Psoas muscle (tissue), 8 donors: ENCODE results near the gene GRIK5. TPM values are rescaled to one million over a fixed set of nuclear protein-coding genes. Genes with fewer than 3 reads are reported as not detected.

ENCODE experiments used
- ATAC-seq, 4 donors: fragments of 200-7000 bp; cut with Tn5 transposase; one replicate each; pipeline ENCODE4 v1.9.1; 2020; ENCODE audit warnings: moderate library complexity in 3 of 4, mild to moderate bottlenecking in 2 of 4
- DNase-seq, 2 donors: peaks; one replicate each; pipeline ENCODE4 v3.0.0-alpha.2; 2020
- H3K27ac ChIP-seq: fragments of 200-600 bp; one replicate; pipeline ENCODE4 v1.8.0; 2022
- H3K27me3 ChIP-seq, 3 donors: fragments of 200-600 bp in 1 of 3; one replicate each; pipeline versions ENCODE4 v1.6.1 to v1.8.0; 2013 to 2022; ENCODE audit warnings: low read length in 2 of 3, mild to moderate bottlenecking in 2 of 3, moderate library complexity in 1 of 3; ENCODE audit not compliant: insufficient read depth in 3 of 3
- H3K36me3 ChIP-seq, 2 donors: fragments of 200-600 bp in 1 of 2; one replicate each; pipeline versions ENCODE4 v1.6.1 to v1.8.0; 2013 to 2022; ENCODE audit warnings: low read depth in 1 of 2, mild to moderate bottlenecking in 1 of 2, moderate library complexity in 1 of 2; ENCODE audit not compliant: insufficient read depth in 1 of 2
- H3K4me1 ChIP-seq: fragments of 200-600 bp; one replicate; pipeline ENCODE4 v1.8.0; 2022
- H3K4me3 ChIP-seq: fragments of 200-600 bp; one replicate; pipeline ENCODE4 v1.8.0; 2022; ENCODE audit warnings: mild to moderate bottlenecking
- H3K9me3 ChIP-seq: fragments of 200-600 bp; one replicate; pipeline ENCODE4 v1.8.0; 2022
- CTCF ChIP-seq: fragments of 200-600 bp; IDR thresholded peaks from one replicate; pipeline ENCODE4 v1.8.0; 2022; ENCODE audit warnings: antibody characterized with exemption
- WGBS, 3 donors: extraction: QIAGEN DNeasy Blood & Tissue Kit; methylation state at CpG; one replicate each; pipeline versions ENCODE4 v1.1.6 to v1.1.7; 2013; 5-methylcytosine and 5-hydroxymethylcytosine counted together
- intact Hi-C, 2 donors: fragments of 100-400 bp; cut with DNase I; formaldehyde crosslinking; loops; one replicate each; pipeline versions ENCODE4 v1.11.0 to v1.14.2; 2022
- polyA plus RNA-seq, 3 donors: library from polyadenylated mRNA; stranded (reverse); fragments of 200-250 nt; gene quantifications; one replicate each; pipeline ENCODE4 v1.2.3, GENCODE V29; 2013
- total RNA-seq, 4 donors: library from RNA; stranded (reverse); fragmentation: NEBNext Ultra II Directional in 2 of 4; extraction: Animal tissue kit (Norgen Biotek cat#: 25700) in 2 of 4; gene quantifications; one replicate each; pipeline versions ENCODE4 v1.2.1 to v1.2.4, GENCODE V29; 2021 to 2023
- donor health status: healthy with polysubstance abuse.
- donor health status: DM: no; HTN: no; CAD: no; lungs with moderate emphysema.
- donor health status: Bipolar disorder and iron deficiency.
- donor health status: healthy.
- donor health status: DM: yes; HTN: yes; CAD: no.
- donor health status: DM: no; HTN: no; CAD: no.
- donor health status: DM: no; HTN: no; CAD: no.
- donor health status: DM: yes; HTN: yes; CAD: no.

GRIK5 gene
- total and polyA plus RNA-seq, 7 donors: 0.26 to 0.88 (median 0.45) TPM

DNA sequence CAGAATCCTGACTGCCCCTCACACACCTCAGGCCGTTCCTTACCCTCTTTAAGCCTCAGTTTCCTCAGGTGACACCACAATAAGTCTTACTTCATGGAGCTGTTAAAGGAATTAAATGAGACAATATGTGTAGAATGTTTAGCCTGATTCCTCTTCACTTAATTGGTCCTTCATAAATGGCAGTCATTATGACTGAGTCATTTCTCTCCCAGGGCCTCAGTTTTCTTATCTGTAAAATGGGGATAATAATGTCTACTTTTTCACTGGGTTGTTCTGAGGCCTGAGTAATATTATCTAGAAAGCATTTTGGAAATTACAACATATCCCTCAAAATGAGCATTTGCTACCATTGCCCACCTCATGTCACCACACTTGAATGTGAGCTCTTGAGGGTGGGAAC lies 40.7 kb upstream of the GRIK5 start:
- Histone ChIP-seq H3K27ac (no peak overlapping the region), H3K4me1 (no peaks in the 10 kb centered on the region), H3K27me3 (peaks cover 0 to 9% (median 2%) of the 10 kb centered on the region in 3 donors), H3K4me3 (no peak overlapping the region), H3K9me3 (no peaks in the 10 kb centered on the region), H3K36me3 (no peaks in the 10 kb centered on the region)
- 56 to 61% (median 59%) methylated on average over 1 of the region's 1 CpG for WGBS, 3 donors
- DNase-seq: no peak
- no peak for TF ChIP-seq CTCF
- intact Hi-C loops: no loop called here
- ATAC-seq: no peak

DNA sequence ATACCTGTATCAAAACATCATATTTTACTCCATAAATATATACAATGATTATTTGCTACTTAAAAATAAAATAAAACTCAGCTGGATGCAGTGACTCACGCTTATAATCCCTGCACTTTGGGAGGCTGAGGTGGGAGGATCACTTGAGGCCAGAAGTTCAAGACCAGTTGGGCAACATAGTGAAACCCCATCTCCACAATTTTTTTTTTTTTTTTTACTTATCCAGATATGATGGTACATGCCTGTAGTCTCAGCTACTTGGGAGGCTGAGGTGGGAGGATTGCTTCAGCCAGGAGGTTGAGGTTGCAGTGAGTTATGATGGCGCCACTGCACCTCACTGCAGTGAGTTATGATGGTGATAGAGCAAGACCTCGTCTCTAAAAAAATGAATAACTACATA lies 39.9 kb upstream of the GRIK5 start:
- no peak for ATAC-seq
- H3K36me3 ChIP-seq: no peaks in the 10 kb centered on the region
- no peaks in the 10 kb centered on the region for H3K4me1 ChIP-seq
- DNase-seq: no peak
- intact Hi-C loops: loop anchor here in 1 of 2 donors (2.0 kb wide), 1 partner anchor 75 kb away; no protein-coding TSS in a partner anchor
- H3K27ac ChIP-seq: no peak overlapping the region
- no peak overlapping the region for H3K4me3 ChIP-seq
- 79 to 88% (median 80%) methylated on average over 3 of the region's 3 CpGs for WGBS, 3 donors
- no peaks in the 10 kb centered on the region for H3K9me3 ChIP-seq
- H3K27me3 ChIP-seq: peaks cover 0 to 9% (median 5%) of the 10 kb centered on the region in 3 donors
- no peak for TF ChIP-seq CTCF

GRCh38 chr19:42108527-42109389 lies 38.8 kb upstream of the GRIK5 start:
- Histone ChIP-seq H3K27me3 (peaks cover 0 to 9% (median 4%) of the 10 kb centered on the region in 3 donors), H3K4me1 (no peaks in the 10 kb centered on the region), H3K9me3 (no peaks in the 10 kb centered on the region), H3K27ac (no peak overlapping the region), H3K36me3 (no peaks in the 10 kb centered on the region), H3K4me3 (no peak overlapping the region)
- peak; percentile 72 for TF ChIP-seq CTCF
- DNase-seq (peak; percentile 75 to 80), ATAC-seq (peak in 2 of 4 donors; percentile 54 to 69)
- 22 to 26% (median 22%) methylated on average over 16 of the region's 16 CpGs for WGBS, 3 donors
- intact Hi-C loops: loop anchor here in 1 of 2 donors (2.0 kb wide), 1 partner anchor 76 kb away; no protein-coding TSS in a partner anchor

GRCh38 chr19:42105368-42105767 lies 35.4 kb upstream of the GRIK5 start:
- no peak for TF ChIP-seq CTCF
- 63 to 73% (median 71%) methylated on average over 2 of the region's 2 CpGs for WGBS, 3 donors
- intact Hi-C loops: no loop called here

More at GRCh38 chr19:42105368-42105767, 35.4 kb upstream of the GRIK5 start:
- no peaks in the 10 kb centered on the region for H3K9me3 ChIP-seq
- no peak for DNase-seq
- no peak overlapping the region for H3K4me3 ChIP-seq
- ATAC-seq: no peak
- no peaks in the 10 kb centered on the region for H3K4me1 ChIP-seq
- peaks cover 0 to 4% (median 3%) of the 10 kb centered on the region in 3 donors for H3K27me3 ChIP-seq
- no peaks in the 10 kb centered on the region for H3K36me3 ChIP-seq
- no peak overlapping the region for H3K27ac ChIP-seq
